Measurements from ENCODE around the gene NPEPPS.

Gene NPEPPS

DNA sequence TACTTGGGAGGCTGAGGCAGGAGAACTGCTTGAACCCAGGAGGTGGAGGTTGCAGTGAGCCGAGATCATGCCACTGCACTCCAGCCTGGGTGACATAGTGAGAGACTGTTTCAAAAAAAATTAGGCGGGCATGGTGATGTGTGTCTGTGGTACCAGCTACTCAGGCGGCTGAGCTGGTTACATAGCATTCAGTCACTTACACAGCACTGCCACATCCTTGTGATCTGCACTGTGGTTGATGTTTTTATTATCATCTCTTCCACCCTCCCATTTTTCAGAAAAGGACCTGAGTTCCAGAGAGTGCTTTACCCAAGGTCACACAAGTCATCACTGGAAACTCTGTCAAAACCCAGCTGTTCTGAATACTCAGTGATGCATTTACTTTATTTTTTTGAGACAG is 104.0 kb downstream of the NPEPPS start:
- DNase-seq, result no peak

DNA sequence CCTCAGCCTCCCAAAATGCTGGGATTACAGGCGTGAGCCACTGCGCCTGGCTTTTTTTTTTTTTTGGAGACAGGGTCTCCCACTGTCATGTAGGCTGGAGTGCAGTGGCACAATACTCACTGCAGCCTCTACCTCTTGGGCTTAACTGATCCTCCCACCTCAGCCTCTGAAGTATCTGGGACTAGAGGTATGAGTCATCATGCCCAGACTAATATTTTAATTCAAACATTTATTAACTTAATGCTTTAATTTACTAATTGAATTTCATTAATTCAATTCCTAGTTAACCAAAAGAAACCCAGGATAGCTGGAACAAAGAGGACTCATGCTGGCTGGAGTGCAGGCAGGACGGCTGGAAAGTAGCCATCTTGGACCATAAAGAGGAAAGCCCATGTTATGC is 104.8 kb downstream of the NPEPPS start:
- DNase-seq, result no peak

DNA sequence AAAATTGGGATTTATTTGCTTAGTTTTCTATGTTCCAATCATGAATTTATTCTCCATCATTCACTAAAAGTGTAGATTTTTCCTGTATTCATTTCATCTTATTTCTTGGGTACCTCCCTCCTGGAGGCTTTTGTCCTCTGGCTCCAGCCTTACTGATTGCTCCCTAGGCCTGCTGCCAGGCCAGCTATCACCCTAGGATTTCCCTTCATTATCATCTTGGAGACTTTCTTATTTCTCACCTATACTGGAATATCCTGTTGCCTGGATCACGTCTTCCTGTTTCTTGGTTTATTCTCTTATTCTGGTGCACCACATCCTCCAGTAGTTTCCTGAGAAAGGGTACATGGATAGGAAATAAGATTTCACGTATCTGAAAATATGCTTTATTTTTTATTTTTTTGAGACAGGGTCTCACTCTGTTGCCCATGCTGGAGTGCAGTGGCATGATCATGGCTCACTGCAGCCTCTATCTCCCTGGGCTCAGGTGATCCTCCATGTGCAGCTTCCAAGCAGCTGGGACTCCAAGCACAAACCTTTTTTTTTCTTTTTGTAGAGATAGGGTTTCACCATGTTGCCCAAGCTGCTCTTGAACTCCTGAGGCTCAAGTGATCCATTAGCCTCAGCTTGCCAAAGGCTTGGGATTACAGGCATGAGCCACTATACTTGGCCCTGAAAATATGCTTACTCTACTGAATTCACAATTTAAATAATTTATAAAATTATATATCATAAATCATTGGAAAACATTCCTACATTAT is 105.5 kb downstream of the NPEPPS start:
- DNase-seq, result no peak

DNA sequence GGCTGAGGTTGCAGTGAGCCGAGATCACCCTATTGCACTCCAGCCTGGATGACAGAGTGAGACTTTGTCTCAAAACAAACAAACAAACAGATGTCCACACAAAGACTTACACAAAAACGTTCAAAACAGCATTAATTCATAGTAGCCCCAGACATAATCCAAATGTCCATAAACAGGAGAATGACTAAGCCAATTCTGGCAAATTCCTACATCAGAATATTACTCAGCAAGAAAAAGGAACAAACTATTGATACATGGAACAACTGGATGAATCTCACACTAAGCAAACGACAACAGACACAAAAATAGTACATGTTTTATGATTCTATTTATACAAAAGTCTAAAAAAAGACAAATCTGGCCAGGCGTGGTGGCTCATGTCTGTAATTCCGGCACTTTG is 108.0 kb downstream of the NPEPPS start:
- DNase-seq, result no peak

DNA sequence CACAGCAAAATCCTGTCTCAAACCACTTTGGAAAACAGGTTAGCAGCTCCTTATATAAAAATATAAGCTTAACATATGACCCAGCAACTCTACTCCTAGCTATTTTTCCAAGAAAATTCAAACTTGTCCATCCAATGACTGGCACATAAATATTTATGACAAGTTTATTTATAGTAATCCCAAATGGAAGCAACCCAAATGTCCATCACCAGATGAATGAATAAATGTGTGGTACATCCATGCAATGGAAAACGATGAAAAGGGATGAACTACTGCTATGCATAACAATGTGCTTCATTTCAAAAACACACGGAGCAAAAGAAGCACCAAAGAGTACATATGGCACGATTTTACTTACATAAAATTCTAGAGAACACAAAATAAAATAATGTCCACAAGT is 109.2 kb downstream of the NPEPPS start:
- DNase-seq, result no peak

DNA sequence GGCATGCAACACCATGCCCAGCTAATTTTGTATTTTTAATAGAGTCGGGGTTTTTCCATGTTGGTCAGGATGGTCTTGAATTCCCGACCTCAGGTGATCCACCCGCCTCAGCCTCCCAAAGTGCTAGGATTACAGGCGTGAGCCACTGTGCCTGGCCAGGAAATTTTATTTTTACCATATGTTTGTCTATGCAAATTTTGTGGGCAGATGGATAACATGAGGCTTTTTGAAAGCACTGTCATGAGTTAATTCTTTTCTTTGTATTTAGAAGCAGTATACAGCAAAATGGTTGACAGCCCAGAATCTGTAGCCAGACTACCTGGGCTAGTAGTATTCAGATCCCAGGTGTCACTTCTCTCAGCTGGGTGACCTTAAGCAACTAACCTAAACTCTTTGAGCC is 110.3 kb downstream of the NPEPPS start:
- no peak for DNase-seq

DNA sequence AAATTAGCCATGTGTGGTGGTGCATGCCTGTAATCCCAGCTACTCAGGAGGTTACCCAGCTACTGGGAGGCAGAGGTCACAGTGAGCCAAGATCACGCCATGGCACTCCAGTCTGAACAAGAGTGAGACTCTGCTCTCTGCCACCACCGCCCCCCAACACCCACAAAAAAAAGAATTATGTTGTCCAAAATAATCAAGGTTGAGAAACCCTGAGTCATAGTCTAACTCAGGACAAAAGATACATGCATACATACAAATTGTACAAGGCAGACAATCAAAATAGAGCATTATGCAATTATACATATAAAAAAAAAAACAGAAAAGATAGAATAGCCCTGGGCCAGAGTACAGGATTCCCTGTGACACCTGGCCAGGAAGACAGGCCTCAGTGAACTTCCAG is 112.2 kb downstream of the NPEPPS start:
- DNase-seq, result no peak

DNA sequence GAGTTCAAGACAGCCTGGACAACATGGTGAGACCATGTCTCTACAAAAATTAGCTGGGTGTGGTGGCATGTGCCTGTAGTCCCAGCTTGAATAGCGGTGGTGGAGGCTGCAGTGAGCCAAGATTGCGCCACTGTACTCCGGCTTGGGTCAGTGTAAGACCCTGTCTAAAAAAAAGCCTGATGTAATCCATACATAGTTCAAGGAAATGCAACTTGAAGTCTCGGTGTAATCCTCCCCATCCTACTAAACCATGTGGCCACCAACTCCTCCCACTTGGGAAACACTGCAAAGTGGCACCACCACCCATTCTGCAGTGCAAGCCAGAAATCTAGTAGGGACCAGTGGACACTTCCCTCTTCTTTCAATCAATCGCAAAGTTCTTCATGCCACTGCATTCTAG is 113.4 kb downstream of the NPEPPS start:
- DNase-seq, result no peak

DNA sequence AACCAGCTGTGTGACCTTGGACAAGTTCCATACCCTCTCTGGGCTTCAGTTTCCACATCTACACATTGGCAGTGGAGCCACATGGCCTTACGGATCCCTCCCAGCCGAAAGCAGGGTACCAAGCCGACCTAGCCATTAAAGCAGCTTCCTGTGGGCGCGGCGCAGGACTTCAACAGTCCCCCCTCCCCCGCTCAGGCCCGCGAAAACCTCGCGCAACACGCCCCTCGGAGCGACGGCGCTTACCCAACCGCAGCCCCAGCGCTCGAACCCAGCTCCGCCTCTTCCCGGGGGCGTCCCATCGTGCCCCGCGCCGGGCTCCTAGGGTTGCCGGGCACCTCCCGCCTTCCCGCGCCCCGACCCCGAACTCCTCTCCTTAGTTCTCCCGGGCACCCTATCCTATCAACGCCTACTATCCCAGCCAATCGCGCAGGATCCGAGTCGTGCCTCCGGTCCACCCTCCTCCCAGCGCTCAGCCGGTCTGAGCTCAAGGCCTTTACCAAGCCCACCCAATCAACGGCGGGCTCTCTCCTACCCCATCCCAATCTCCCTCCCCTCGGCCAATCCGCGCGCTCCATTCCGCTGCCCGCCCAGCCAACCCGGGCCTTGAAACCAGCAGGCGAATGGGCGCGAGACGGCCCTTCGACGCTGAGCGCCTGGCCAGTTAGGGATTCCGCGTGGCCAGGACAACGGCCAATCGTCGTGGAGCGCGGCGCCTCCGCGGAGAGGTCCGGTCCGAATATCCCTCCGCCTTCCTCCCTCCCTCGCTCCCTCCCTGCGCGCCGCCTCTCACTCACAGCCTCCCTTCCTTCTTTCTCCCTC is 118.5 kb downstream of the NPEPPS start, which contains the start of gene KPNB1:
KPNB1 (plus strand) TSS at position 767 of the 819 bp plus-strand sequence. CDS start 326 bp downstream, outside the sequence.
- peak; percentile 98 for DNase-seq

DNA sequence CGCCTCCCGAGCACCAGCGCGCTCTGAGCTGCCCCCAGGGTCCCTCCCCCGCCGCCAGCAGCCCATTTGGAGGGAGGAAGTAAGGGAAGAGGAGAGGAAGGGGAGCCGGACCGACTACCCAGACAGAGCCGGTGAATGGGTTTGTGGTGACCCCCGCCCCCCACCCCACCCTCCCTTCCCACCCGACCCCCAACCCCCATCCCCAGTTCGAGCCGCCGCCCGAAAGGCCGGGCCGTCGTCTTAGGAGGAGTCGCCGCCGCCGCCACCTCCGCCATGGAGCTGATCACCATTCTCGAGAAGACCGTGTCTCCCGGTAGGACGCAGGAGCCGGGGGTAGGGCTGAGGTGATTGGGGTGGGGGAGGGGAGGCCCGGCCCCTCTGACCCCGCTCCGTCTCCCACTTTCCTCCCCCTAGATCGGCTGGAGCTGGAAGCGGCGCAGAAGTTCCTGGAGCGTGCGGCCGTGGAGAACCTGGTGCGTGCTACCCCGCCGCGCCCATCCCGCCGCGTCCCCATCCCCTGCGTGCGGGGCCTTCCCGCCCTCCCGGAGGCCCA is 119.1 kb downstream of the NPEPPS start:
- DNase-seq, result no peak

DNA sequence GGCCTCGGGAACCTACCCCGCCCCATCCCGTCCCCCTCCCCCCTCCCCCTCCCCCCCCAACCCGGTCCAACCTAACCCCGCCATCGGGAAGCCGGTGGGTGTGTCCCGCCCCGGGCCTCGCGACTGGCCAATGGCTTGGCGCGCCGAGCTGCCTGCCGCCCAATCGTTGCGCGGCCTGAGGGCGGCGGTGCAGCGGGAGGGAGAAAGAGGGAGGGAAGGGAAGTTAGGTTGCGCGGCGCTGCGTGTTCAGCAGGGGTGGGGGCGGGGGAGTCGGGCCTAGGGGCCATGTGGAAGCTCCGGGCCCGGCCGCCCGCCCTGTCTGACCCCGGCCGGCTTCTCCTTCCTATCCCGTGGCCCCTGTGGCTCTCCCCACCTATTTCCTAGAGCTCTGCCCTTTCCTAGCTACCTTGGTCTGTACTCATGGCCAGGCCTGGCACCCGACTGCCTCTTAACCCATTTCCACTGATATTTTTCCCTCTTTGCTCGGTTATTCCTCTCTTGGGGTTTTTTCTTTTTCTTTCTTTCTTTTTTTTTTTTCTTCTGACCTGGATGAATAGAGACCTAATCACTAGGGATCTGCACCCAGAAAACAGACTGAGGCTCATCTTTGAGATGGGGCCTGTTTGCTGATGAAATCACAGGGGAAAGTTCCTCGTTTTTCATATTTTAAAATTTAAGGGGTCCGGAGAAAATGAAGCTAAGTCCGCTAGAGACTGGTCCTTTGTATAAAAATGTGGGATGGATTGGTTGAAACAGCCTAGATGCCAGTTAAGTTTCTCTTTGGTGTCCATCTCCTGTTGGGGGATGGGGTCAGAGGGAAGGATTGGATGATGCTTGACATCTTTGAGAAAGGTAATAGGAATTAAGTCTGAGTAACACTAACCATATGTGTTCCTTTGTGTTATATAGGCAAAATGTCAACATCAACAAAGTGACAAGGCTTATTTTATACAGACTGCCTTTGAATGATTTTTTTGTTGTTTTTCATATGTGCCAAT is 119.9 kb downstream of the NPEPPS start:
- peak; percentile 95 for DNase-seq

DNA sequence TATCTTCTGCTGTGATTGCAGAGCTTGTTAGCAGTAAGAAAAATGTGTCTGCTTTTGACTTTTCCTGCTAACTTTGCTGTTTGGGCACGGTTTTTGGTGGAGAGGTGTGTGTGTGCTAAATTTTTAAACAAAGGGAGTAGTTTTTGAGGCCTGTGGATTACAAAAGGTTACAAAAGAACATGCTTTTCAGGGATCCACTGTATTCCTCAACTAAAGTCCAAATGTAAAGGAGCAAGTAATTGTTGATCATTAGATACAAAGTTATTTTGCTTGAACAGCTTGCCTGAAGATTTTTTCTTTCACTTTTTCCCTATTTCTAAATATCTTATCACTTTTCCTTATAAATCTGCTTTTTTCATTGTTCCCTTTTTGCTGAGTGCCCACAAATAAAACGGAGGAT is 120.8 kb downstream of the NPEPPS start:
- no peak for DNase-seq

DNA sequence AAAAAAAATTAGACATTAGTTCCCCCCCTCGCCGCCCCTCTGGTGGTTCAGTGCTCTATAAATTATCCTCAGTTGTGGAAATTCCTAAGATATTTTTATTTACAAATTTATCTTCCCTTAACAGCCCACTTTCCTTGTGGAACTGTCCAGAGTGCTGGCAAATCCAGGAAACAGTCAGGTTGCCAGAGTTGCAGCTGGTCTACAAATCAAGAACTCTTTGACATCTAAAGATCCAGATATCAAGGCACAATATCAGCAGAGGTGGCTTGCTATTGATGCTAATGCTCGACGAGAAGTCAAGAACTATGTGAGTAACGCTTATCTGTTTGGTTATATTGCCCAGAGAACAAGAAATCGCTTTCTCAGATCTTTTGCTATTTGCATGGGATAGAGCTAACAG is 121.7 kb downstream of the NPEPPS start:
- no peak for DNase-seq

DNA sequence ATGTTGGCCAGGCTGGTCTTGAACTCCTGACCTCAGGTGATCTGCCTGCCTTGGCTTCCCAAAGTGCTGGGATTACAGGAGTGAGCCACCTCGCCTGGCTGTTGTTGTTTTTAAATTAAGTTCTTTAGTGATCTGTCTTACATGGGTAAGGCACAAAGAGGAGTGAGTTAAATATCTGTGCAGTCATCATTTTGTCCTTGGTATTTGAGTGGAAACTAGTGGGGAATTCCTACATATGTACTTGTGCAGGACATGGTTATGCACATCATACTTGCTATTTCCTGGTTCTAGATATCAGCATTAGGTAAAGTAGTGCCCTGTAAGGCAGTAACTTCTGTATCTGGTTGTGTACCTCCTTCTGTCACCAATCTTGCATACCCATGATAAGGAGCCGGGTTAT is 122.5 kb downstream of the NPEPPS start:
- no peak for DNase-seq

DNA sequence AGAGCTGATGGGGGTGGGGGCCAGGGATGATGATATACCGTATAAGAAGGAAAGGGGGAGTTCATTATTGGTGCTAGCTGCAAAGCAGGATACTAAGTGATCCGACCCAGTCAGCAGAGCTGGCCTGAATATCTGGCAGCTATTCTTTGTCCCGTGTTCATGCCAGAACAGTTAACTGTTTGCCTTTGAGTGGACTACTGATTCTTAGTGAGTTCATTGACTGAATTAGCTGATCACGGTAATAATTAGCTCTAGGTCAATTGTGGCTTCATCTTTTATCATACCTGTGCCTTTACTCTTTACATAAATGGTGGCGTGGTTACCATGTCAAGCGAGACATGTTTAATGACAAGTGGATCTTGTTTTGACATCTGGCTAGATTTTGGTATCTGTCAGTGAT is 124.1 kb downstream of the NPEPPS start:
- DNase-seq, result no peak

DNA sequence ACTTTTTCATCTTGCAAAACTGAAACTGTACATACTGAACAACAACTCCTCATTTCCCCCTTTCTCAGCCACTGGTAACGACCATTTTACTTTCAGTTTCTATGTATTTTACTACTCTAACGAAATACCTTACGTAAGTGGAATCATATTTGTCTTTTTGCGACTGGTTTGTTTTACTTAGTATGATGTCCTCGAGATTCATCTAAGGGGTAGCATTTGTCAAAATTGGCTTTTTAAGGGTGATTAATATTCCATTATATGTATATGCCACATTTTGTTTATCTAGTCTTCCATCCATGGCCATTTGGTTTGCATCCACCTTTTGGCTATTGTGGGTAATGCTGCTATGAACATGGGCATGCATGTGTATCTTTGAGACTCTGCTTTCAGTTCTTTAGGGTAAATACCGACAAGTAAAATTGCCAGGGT is 129.2 kb downstream of the NPEPPS start:
- no peak for DNase-seq

DNA sequence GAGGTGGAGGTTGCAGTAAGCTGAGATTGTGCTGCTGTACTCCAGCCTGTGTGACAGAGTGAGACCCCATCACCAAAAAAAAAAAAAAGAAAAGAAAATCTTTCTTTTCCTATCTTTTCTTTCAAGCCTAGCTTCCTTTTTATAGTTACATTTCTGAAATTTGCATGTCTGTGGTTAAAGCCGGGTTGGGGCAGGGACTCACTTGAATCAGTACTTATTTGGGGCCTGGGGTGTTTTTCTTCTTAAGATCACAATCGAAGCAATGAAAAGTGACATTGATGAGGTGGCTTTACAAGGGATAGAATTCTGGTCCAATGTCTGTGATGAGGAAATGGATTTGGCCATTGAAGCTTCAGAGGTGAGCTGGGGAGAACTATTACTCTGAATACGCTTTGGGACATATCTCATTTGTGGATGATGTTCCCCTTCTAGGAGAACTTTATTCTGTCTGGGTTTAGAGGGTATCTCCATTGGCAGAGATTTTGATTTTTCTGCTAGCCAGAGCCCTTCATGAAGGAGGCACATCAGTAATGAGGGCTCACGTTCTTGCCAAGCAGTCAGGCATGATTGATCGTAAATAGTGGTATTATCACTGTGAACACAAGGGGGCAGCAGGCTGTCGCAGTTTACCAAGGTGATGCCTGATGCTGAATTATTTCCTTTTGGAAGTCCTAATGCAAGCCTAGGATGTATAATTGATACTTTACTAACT is 133.2 kb downstream of the NPEPPS start:
- peak; percentile 49 for DNase-seq

DNA sequence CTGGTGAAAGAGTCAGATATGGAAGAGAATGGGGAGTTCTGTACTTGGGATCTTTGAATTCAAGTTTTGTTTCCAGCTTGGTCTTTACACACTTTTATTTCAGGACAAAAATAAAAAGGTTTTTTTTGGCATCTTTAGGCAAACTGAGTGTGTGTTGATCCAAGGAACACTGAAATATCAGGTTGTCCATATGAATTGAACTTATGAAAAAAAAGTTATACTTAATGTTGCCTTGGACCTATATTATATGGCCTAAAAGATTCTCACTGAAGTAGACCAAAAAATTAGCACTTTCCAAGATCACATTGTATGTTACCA is 133.7 kb downstream of the NPEPPS start:
- no peak for DNase-seq

DNA sequence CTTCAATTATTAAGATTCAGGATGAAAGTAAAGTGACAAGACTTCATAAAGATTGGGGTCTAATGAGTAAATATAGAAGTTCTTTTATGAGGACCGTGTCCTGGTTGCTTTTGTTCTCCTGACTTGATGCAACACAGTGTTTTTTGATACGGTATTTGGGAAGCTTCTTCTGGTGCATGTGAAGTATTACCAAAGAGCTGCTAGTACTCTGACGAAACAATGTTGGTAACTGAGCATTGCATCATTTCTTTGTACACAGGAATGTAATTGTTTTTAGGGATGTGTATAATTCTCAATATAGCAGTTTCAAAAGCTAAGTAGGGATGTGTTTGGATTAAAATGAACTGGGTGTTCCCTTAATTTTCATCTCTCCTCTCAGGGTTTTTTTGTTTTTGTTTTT is 134.7 kb downstream of the NPEPPS start:
- DNase-seq, result no peak

DNA sequence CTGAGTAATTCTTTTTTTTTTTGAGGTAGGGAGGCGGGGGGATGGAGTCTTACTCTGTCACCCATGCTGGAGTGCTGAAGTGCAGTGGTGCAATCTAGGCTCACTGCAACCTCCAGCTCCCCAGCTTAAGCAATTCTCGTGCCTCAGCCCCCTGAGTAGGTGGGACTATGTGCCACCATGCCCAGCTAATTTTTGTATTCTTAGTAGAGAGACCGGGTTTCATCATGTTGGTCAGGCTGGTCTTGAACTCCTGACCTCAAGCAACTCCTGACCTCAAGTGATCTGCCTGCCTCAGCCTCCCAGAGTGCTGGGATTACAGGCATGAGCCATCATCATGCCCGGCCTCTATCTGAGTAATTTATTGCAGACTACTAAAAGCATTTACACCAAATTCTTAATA is 138.2 kb downstream of the NPEPPS start:
- no peak for DNase-seq

DNA sequence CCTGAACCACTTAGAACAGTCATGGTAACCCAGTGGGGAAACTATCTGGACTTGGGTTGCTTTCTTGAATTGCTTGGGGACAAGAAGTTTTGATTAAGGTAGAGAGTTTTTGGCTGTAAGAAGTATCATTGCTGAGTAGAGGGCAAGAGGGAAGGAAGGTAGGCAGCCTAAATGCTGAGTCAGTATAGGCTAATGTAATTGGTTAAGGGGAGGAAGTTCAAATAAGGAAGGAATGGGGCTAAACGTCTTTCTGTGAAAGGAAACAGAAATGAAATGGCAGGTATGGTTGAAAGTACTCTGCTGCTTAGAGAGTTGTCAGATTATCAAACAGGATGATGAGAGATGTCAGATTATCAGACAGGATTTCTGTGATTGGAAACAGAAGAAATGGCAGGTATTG is 139.2 kb downstream of the NPEPPS start:
- DNase-seq, result no peak
